GM12872 (cell line): ENCODE measurements around the gene GRPEL2.

ENCODE experiments used
- CTCF ChIP-seq: IDR thresholded peaks from 3 replicates; pipeline ENCODE4 v1.5.1; 2011; ENCODE audit warnings: low read depth, mild to moderate bottlenecking, low read length, moderate library complexity; ENCODE audit not compliant: insufficient read depth

Gene GRPEL2, protein sequence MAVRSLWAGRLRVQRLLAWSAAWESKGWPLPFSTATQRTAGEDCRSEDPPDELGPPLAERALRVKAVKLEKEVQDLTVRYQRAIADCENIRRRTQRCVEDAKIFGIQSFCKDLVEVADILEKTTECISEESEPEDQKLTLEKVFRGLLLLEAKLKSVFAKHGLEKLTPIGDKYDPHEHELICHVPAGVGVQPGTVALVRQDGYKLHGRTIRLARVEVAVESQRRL

DNA sequence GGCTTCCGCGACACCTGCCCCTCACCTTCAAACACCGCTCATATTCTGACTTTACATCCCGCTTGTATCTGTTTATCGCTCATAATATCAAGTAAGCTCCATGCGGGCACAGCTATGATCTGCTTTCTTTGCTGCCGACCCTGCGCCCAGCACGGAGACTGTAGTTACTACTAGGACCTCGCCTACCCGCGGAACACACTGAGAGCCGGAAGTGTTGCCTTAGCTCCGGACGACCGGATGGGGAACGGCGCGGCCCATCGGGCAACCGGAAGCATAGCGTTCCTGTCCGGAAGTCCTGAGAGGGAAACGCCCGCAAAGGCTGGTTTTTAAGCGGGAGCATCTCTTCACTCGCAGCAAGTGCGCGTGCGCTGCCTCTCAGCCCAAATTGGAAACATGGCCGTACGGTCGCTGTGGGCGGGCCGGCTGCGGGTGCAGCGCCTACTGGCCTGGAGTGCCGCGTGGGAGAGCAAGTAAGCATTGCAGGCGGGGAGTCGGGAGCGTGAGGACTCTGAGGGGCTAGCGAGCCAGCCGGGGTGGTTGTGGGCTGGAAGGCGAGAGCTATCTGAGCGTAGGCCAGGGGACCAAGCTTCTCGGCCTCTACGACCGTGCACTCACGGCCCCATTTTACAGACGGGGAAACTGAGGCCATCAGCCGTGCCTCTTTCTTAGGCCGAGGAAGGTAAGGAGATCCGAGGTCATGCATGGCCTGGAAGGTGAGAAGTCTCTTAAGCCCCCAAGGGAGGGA is at the start of gene GRPEL2:
TSS of gene GRPEL2 (plus strand) at position 353 of the 745 bp plus-strand sequence. CDS start at position 394, 41 bp downstream.
- TF ChIP-seq CTCF: no peak

DNA sequence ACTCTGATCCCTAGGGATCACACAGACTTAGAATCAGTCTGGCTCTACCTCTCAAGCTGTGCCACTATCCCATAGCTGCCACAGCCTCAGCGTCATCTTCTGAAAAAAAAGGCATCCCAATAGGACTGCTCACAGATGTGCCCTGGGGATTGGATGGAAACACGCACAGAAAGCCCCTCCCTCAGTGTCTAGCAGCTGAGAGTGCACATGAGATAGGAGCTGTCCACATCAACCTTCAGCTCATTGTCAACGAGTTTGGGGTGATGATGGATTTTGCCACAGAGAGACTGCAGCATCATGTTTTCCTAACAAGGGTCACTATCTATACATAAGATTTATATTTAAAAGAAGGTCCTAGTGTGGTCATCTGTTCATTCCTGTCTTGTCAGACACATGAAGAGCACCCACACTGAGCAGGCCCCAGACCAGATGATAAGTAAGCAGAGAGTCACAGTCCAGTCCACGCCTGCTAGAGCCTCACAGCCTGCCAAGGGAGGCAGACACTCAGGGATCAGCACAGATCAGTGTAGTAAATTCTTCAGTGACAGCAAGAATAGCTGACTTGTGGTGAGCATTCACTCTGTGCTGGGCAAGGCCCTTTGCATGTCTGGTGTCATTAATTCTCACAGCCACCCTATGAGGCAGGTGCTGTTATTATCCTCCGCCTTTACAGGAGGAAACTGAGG is 47.8 kb upstream of the GRPEL2 start:
- TF ChIP-seq CTCF: no peak

GRCh38 chr5:149298163-149298562 is 47.1 kb upstream of the GRPEL2 start:
- TF ChIP-seq CTCF: no peak

DNA sequence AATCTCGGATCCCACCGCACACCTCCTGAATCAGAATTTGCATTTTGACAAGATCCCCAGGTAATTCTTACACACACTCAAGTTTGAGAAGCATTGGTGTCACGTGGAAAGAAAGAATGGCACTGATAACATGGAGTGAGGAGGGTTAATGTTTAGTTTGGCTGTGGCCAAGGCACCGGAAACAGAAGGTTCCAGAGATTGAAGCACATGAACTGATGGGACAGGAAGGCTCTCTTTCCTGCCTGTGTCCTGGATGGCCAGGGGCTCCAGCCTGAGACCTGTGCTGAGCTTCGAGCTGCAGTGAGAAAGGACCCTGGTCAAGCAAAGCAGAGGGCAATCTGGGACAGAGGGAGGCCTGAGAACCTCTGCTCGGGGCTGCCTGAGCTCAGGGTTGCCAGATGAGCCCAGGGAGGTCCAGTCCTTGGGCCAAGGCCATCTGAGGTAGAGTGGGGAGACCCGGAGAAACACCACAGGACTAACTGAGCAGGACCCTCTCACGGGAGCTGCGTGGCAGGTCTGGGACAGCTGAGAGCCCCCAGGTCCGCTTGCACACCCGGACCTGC is 46.4 kb upstream of the GRPEL2 start:
- TF ChIP-seq CTCF: no peak

DNA sequence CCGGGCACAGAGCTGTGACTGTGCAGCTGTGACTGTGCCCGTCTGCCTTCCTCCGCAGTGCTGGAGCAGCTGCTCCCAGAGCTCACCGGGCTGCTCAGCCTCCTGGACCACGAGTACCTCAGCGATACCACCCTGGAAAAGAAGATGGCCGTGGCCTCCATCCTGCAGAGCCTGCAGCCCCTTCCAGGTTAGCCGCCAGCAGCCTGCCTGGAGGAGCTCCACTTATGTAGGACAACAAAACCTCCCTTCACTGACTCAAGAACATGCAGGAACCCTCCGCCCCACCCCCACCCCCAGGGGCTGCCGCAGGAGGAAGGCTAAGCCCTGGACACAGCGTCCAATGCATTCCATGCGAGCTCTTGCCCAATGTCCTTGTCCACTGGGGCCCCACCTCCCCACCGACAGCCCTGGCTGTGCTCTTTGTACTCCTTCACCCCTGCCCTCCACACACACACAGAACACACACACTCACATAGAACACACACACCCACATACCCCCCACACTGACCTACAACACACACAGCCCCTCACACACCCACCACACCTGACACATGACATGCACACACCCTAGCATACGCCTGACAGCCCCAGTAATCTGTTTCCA is 45.7 kb upstream of the GRPEL2 start:
- TF ChIP-seq CTCF: no peak

DNA sequence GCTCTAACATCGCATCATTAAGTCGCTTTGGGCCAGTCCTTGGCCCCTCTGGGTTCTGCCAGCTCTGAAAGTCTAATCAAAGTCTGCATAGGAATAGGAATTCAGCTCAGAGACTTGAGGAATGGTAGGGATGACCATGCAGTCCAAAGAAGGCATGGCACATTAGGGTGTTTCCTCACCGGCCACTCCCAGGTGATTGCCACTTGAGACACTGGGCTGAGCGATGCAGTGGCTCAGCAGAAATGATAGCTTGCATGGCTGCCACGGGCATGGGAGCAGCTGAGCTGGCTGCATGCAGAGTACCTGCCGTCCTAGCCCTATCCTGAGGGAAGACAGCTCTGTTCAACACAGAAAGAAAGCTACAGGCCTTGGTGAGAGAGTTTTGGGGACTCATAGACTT is 44.9 kb upstream of the GRPEL2 start:
- TF ChIP-seq CTCF: no peak
